HG02610 (cell line): ENCODE measurements around the gene ATP2B3.

Source experiments
- ATAC-seq: cut with Tn5 transposase; IDR thresholded peaks from one replicate; pipeline ENCODE4 v1.9.1; 2021; ENCODE audit warnings: mild to moderate bottlenecking, moderate library complexity; ENCODE audit not compliant: unreplicated experiment

The ATP2B3 gene

GRCh38 chrX:153631907-153632594 lies 114.6 kb downstream of the ATP2B3 start:
- no peak for ATAC-seq
